GM12878 (cell line): ENCODE results near the gene SUGCT. TPM values are rescaled to one million over a fixed set of nuclear protein-coding genes. Genes with fewer than 3 reads are reported as not detected.

Experiments used
- EGR1 ChIP-seq, 2 experiments: IDR thresholded peaks; 1 replicate in 1 of 2; 2 replicates in 1 of 2; pipeline ENCODE4 v1.6.1; 2011 to 2012; ENCODE audit warnings: low read depth in 2 of 2, low read length in 2 of 2, borderline replicate concordance in 1 of 2, mild to moderate bottlenecking in 1 of 2, moderate library complexity in 1 of 2
- ESRRA ChIP-seq: IDR thresholded peaks from 2 replicates; pipeline ENCODE4 v1.6.1; 2012; ENCODE audit warnings: mild to moderate bottlenecking, low read length, improper control_type of control experiment
- KAT2A ChIP-seq: conservative IDR thresholded peaks from 2 replicates; pipeline ENCODE4 v1.6.1; 2011; ENCODE audit warnings: low read depth, low read length; ENCODE audit not compliant: control insufficient read depth
- MEF2B ChIP-seq: fragments of 450-650 bp; IDR thresholded peaks from 2 replicates; pipeline ENCODE4 v1.6.1; 2018; ENCODE audit warnings: mild to moderate bottlenecking, moderate library complexity; ENCODE audit not compliant: partially characterized antibody, poor library complexity, severe bottlenecking
- POLR2AphosphoS5 ChIP-seq: IDR thresholded peaks from 2 replicates; pipeline ENCODE4 v1.6.1; 2011; ENCODE audit warnings: mild to moderate bottlenecking, low read length, inconsistent platforms
- RB1 ChIP-seq: fragments of 450-650 bp; formaldehyde crosslinking; IDR thresholded peaks from 2 replicates; pipeline ENCODE4 v1.6.1; 2017; ENCODE audit warnings: mild to moderate bottlenecking, borderline replicate concordance
- RBBP5 ChIP-seq: fragments of 200-600 bp; sonication (generic); conservative IDR thresholded peaks from 2 replicates; pipeline ENCODE4 v1.6.1; 2016
- RFX5 ChIP-seq: IDR thresholded peaks from 2 replicates; pipeline ENCODE4 v1.6.1; 2011; ENCODE audit warnings: low read depth, low read length, improper control_type of control experiment
- SREBF2 ChIP-seq: IDR thresholded peaks from 2 replicates; pipeline ENCODE4 v1.6.1; 2012; ENCODE audit warnings: mild to moderate bottlenecking, low read length
- TCF12 ChIP-seq: IDR thresholded peaks from 2 replicates; pipeline ENCODE4 v1.6.1; 2011; ENCODE audit warnings: low read depth, mild to moderate bottlenecking, low read length
- ZNF24 ChIP-seq: fragments of 450-650 bp; IDR thresholded peaks from 2 replicates; pipeline ENCODE4 v1.6.1; 2017; ENCODE audit warnings: antibody characterized with exemption, mild to moderate bottlenecking
- polyA plus RNA-seq, 11 experiments: library from polyadenylated mRNA; depleted of rRNA in 4 of 11; unstranded in 6 of 11; stranded (reverse) in 5 of 11; fragments of >200 nt; fragmentation: Nextera tagmentation in 4 of 11; fragmentation: Illumina TruSeq in 1 of 11; extraction: Ambion mirVana in 4 of 11; extraction: Trizol in 1 of 11; gene quantifications; 1 replicate in 1 of 11; 2 replicates in 10 of 11; pipeline versions ENCODE4 v1.2.1 to v1.2.3, GENCODE V29; 2011 to 2016; ENCODE audit warnings: inconsistent platforms in 2 of 11, missing spikeins in 2 of 11, low read depth in 1 of 11
- total RNA-seq, 4 experiments: library from RNA; depleted of rRNA in 3 of 4; stranded (reverse); fragments of >200 nt in 3 of 4; fragmentation: Illumina TruSeq in 1 of 4; extraction: Trizol in 1 of 4; gene quantifications; 2 replicates each; pipeline versions ENCODE4 v1.2.1 to v1.2.3, GENCODE V29; 2013 to 2021
- TF ChIP-seq, protein P1 (sequence below): fragments of 450-650 bp; IDR thresholded peaks from 2 replicates; pipeline ENCODE4 v1.6.1; 2017; ENCODE audit warnings: mild to moderate bottlenecking, moderate library complexity
- TF ChIP-seq, protein P2 (sequence below): fragments of 450-650 bp; IDR thresholded peaks from 2 replicates; pipeline ENCODE4 v1.6.1; 2014; ENCODE audit warnings: mild to moderate bottlenecking
- TF ChIP-seq, protein P3 (sequence below): fragments of 450-650 bp; IDR thresholded peaks from 2 replicates; pipeline ENCODE4 v1.6.1; 2018; ENCODE audit warnings: mild to moderate bottlenecking, low read depth, moderate library complexity; ENCODE audit not compliant: partially characterized antibody
- TF ChIP-seq, protein P4 (sequence below): IDR thresholded peaks from 2 replicates; pipeline ENCODE4 v1.6.1; 2012; ENCODE audit warnings: improper control_type of control experiment, low read depth, low read length; ENCODE audit not compliant: insufficient replicate concordance

Gene SUGCT
- total and polyA plus RNA-seq, 10 of the 15 experiments (the other 5 are each of a cell fraction or from before 2014, with no cell fraction given) = 0.08 to 1.2 (median 0.67) TPM; not detected in 1

DNA sequence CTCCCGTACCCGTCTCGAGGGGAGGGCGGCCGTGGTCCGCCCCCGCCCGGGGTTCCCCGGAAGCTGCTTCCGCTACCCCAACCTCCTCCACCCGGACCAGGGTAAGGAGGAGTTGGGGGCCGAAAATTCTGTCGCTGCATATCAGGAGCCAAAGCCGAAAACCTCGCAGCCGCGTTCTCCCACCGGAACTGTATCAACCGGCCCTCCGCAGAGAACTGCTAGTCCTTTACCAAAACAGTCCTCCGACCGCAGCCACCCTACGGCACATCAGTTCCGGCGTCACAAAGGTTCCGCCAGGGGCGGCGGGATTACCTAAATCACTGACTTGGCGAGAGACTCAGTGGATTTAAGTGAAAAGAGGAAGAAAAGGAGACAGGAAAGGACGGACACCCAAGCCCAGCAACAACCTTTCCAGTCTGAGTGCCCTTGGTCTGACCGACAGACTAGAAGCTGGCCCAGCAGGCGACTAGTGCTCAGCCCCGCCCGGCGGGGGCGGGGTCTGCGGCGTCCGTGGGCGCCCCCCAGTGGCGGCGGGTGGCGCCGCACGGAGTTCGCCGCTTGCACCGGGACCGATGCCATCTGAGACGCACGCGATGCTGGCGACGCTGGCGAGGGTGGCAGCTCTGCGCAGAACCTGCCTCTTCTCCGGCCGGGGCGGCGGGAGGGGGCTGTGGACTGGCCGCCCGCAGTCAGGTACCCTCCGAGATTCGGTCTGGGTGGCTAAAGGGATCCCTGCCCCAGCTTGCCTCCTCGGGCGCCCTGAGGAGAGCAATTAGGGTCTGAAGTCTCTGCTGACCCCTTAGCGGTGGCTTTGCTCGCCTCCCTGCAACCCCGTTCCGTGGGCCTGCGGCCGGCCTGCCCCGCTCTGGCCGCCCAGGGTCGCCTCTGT lies at the start of gene SUGCT, which contains the start of gene MPLKIP (continued):
- TF ChIP-seq, protein P1, sequence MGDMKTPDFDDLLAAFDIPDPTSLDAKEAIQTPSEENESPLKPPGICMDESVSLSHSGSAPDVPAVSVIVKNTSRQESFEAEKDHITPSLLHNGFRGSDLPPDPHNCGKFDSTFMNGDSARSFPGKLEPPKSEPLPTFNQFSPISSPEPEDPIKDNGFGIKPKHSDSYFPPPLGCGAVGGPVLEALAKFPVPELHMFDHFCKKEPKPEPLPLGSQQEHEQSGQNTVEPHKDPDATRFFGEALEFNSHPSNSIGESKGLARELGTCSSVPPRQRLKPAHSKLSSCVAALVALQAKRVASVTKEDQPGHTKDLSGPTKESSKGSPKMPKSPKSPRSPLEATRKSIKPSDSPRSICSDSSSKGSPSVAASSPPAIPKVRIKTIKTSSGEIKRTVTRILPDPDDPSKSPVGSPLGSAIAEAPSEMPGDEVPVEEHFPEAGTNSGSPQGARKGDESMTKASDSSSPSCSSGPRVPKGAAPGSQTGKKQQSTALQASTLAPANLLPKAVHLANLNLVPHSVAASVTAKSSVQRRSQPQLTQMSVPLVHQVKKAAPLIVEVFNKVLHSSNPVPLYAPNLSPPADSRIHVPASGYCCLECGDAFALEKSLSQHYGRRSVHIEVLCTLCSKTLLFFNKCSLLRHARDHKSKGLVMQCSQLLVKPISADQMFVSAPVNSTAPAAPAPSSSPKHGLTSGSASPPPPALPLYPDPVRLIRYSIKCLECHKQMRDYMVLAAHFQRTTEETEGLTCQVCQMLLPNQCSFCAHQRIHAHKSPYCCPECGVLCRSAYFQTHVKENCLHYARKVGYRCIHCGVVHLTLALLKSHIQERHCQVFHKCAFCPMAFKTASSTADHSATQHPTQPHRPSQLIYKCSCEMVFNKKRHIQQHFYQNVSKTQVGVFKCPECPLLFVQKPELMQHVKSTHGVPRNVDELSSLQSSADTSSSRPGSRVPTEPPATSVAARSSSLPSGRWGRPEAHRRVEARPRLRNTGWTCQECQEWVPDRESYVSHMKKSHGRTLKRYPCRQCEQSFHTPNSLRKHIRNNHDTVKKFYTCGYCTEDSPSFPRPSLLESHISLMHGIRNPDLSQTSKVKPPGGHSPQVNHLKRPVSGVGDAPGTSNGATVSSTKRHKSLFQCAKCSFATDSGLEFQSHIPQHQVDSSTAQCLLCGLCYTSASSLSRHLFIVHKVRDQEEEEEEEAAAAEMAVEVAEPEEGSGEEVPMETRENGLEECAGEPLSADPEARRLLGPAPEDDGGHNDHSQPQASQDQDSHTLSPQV = no peak
- no peak for TF ChIP-seq RFX5
- TF ChIP-seq MEF2B = no peak
- TF ChIP-seq, protein P2, sequence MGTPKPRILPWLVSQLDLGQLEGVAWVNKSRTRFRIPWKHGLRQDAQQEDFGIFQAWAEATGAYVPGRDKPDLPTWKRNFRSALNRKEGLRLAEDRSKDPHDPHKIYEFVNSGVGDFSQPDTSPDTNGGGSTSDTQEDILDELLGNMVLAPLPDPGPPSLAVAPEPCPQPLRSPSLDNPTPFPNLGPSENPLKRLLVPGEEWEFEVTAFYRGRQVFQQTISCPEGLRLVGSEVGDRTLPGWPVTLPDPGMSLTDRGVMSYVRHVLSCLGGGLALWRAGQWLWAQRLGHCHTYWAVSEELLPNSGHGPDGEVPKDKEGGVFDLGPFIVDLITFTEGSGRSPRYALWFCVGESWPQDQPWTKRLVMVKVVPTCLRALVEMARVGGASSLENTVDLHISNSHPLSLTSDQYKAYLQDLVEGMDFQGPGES = 0 out of 2 replicates have a peak, but pooled peaks have one; percentile 27
- TF ChIP-seq RBBP5 = 0 out of 2 replicates have a peak, but pooled peaks have one; percentile 28
- peak; percentile 94; the same call in 1 of the 2 replicates for TF ChIP-seq RB1
- peak in 1 of 2 experiments; percentile 80; a peak in 2 of 3 replicates for TF ChIP-seq EGR1 (IDR thresholded peaks at IDR 0.05; ENCODE audit: borderline replicate concordance in 1 of 2, low read depth in 2 of 2, low read length in 2 of 2)
- peak; percentile 81; the same call in 1 of the 2 replicates for TF ChIP-seq ESRRA
- no peak for TF ChIP-seq SREBF2
- TF ChIP-seq, protein P3, sequence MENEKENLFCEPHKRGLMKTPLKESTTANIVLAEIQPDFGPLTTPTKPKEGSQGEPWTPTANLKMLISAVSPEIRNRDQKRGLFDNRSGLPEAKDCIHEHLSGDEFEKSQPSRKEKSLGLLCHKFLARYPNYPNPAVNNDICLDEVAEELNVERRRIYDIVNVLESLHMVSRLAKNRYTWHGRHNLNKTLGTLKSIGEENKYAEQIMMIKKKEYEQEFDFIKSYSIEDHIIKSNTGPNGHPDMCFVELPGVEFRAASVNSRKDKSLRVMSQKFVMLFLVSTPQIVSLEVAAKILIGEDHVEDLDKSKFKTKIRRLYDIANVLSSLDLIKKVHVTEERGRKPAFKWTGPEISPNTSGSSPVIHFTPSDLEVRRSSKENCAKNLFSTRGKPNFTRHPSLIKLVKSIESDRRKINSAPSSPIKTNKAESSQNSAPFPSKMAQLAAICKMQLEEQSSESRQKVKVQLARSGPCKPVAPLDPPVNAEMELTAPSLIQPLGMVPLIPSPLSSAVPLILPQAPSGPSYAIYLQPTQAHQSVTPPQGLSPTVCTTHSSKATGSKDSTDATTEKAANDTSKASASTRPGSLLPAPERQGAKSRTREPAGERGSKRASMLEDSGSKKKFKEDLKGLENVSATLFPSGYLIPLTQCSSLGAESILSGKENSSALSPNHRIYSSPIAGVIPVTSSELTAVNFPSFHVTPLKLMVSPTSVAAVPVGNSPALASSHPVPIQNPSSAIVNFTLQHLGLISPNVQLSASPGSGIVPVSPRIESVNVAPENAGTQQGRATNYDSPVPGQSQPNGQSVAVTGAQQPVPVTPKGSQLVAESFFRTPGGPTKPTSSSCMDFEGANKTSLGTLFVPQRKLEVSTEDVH = peak; percentile 77
- TF ChIP-seq POLR2AphosphoS5 = peak; percentile 89
- TF ChIP-seq ZNF24 = no peak
- TF ChIP-seq TCF12 = 0 out of 2 replicates have a peak, but pooled peaks have one; percentile 43
- no peak for TF ChIP-seq KAT2A
- TF ChIP-seq, protein P4, sequence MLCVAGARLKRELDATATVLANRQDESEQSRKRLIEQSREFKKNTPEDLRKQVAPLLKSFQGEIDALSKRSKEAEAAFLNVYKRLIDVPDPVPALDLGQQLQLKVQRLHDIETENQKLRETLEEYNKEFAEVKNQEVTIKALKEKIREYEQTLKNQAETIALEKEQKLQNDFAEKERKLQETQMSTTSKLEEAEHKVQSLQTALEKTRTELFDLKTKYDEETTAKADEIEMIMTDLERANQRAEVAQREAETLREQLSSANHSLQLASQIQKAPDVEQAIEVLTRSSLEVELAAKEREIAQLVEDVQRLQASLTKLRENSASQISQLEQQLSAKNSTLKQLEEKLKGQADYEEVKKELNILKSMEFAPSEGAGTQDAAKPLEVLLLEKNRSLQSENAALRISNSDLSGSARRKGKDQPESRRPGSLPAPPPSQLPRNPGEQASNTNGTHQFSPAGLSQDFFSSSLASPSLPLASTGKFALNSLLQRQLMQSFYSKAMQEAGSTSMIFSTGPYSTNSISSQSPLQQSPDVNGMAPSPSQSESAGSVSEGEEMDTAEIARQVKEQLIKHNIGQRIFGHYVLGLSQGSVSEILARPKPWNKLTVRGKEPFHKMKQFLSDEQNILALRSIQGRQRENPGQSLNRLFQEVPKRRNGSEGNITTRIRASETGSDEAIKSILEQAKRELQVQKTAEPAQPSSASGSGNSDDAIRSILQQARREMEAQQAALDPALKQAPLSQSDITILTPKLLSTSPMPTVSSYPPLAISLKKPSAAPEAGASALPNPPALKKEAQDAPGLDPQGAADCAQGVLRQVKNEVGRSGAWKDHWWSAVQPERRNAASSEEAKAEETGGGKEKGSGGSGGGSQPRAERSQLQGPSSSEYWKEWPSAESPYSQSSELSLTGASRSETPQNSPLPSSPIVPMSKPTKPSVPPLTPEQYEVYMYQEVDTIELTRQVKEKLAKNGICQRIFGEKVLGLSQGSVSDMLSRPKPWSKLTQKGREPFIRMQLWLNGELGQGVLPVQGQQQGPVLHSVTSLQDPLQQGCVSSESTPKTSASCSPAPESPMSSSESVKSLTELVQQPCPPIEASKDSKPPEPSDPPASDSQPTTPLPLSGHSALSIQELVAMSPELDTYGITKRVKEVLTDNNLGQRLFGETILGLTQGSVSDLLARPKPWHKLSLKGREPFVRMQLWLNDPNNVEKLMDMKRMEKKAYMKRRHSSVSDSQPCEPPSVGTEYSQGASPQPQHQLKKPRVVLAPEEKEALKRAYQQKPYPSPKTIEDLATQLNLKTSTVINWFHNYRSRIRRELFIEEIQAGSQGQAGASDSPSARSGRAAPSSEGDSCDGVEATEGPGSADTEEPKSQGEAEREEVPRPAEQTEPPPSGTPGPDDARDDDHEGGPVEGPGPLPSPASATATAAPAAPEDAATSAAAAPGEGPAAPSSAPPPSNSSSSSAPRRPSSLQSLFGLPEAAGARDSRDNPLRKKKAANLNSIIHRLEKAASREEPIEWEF = no peak
